BJ (cell line): ENCODE data around the gene OR1D2. TPM values are rescaled to one million over a fixed set of nuclear protein-coding genes. Genes with fewer than 3 reads are reported as not detected.

Experiments
- CTCF ChIA-PET: fragments of 350-600 bp; formaldehyde crosslinking; extraction: SDS; loops from one replicate; lab custom pipeline; 2021; ENCODE audit warnings: antibody characterized with exemption, inconsistent platforms; lab: Yijun Ruan, JAX
- POLR2A ChIA-PET: fragments of 300-600 bp; sonication (Branson Sonifier 250); formaldehyde crosslinking; extraction: SDS; loops from one replicate; lab custom pipeline; 2021; ENCODE audit warnings: antibody characterized with exemption; lab: Charles Lee
- DNase-seq: peaks from one replicate; pipeline ENCODE4 v3.0.0-alpha.2; 2011; ENCODE audit warnings: low read depth
- H3K27me3 ChIP-seq: 2 replicates; pipeline ENCODE4 v1.6.0; 2011; ENCODE audit warnings: low read length; ENCODE audit not compliant: control insufficient read depth, insufficient read depth
- H3K36me3 ChIP-seq: 2 replicates; pipeline ENCODE4 v1.5.1; 2011; ENCODE audit warnings: low read length; ENCODE audit not compliant: control insufficient read depth, insufficient read depth
- H3K4me3 ChIP-seq: 2 replicates; pipeline ENCODE4 v1.5.1; 2011; ENCODE audit warnings: low read depth, mild to moderate bottlenecking, control low read depth, low read length
- polyA plus RNA-seq: library from polyadenylated mRNA; depleted of rRNA; stranded (reverse); fragments of >200 nt; gene quantifications from 2 replicates; pipeline ENCODE4 v1.2.3, GENCODE V29; 2011
- TF ChIP-seq, protein P1 (sequence below): IDR thresholded peaks from 2 replicates; pipeline ENCODE4 v1.5.1; 2011; ENCODE audit warnings: low read depth, mild to moderate bottlenecking, control low read depth, inconsistent platforms, low read length, moderate library complexity; ENCODE audit not compliant: insufficient read depth

Gene OR1D2
- polyA plus RNA-seq, 1 experiment, result not detected

DNA sequence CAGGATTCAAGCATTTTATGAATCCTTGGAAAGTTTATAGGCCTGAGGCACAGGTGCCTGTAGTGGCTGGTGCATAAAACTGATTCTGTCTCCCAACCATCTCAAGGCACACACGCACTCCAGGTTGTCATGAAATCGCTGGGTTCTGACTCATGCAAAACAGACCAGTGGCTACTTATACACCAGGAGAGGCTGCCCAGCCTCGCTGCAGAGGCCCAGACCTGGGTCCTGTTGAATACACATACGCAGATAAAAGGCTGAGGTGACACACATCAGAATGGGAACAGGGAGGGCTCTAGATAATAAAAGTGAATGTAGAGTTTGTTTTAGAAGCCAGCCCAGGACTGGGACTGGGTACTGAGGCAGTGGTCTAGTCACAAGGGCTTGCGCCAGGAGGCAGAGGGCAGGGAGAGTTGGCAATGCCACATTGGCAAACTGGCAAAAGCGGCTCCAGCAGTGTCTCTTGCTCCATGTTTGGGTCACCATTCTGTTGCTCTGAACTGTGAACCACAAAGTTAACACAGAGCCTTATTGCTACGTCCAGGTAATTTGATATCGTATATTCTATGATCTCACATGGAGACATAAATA, 54.4 kb downstream of the OR1D2 start:
- peak overlapping the region; percentile 89 for H3K4me3 ChIP-seq
- TF ChIP-seq, protein P1, sequence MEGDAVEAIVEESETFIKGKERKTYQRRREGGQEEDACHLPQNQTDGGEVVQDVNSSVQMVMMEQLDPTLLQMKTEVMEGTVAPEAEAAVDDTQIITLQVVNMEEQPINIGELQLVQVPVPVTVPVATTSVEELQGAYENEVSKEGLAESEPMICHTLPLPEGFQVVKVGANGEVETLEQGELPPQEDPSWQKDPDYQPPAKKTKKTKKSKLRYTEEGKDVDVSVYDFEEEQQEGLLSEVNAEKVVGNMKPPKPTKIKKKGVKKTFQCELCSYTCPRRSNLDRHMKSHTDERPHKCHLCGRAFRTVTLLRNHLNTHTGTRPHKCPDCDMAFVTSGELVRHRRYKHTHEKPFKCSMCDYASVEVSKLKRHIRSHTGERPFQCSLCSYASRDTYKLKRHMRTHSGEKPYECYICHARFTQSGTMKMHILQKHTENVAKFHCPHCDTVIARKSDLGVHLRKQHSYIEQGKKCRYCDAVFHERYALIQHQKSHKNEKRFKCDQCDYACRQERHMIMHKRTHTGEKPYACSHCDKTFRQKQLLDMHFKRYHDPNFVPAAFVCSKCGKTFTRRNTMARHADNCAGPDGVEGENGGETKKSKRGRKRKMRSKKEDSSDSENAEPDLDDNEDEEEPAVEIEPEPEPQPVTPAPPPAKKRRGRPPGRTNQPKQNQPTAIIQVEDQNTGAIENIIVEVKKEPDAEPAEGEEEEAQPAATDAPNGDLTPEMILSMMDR, result no peak
- ChIA-PET POLR2A (no interaction called here), CTCF (interaction anchor here (1.6 to 1.8 kb wide), 2 partner anchors 9 to 598 kb away, joined by 11 to 14 read pairs; no protein-coding TSS in a partner anchor)
- no peak for DNase-seq
- no peaks in the 10 kb centered on the region for H3K36me3 ChIP-seq
- H3K27me3 ChIP-seq, result no peaks in the 10 kb centered on the region

GRCh38 chr17:3048727-3049471, 55.3 kb downstream of the OR1D2 start:
- Histone ChIP-seq H3K27me3 (no peaks in the 10 kb centered on the region), H3K4me3 (peak overlapping the region; percentile 89), H3K36me3 (no peaks in the 10 kb centered on the region)
- peak; percentile 96 for DNase-seq
- CTCF ChIA-PET, result interaction anchor here (0.7 to 1.8 kb wide), 17 partner anchors 8 to 839 kb away, joined by 3 to 15 read pairs (median 5); partner anchors contain the start of gene SHPK
- POLR2A ChIA-PET, result interaction anchor here (0.8 kb wide), 1 partner anchor 486 kb away, joined by 4 read pairs; no protein-coding TSS in a partner anchor
- TF ChIP-seq, protein P1, result peak; percentile 84

DNA sequence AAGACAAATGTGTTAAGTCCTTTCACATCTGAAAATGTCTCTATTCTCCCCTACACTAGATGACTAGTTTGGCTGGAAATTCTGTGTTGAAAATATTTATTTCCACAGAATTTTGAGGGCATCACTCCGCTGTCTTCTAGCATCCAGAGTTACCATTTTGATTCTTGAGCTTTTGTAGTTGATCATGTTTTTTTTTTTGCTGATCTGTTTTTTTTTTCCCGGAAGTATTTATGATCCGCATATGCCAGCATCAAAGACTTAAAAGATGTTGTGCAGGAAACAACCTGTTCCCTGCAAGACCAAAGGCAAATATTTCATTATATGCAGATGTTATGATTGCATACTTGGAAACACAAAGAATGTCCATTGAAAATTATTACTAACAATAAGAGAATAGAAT, 57.5 kb downstream of the OR1D2 start:
- no peak overlapping the region for H3K4me3 ChIP-seq
- no peaks in the 10 kb centered on the region for H3K27me3 ChIP-seq
- DNase-seq, result no peak
- ChIA-PET CTCF (interaction anchor here (0.9 kb wide), 1 partner anchor 601 kb away, joined by 3 read pairs; no protein-coding TSS in a partner anchor), POLR2A (no interaction called here)
- no peaks in the 10 kb centered on the region for H3K36me3 ChIP-seq
- TF ChIP-seq, protein P1, result no peak

DNA sequence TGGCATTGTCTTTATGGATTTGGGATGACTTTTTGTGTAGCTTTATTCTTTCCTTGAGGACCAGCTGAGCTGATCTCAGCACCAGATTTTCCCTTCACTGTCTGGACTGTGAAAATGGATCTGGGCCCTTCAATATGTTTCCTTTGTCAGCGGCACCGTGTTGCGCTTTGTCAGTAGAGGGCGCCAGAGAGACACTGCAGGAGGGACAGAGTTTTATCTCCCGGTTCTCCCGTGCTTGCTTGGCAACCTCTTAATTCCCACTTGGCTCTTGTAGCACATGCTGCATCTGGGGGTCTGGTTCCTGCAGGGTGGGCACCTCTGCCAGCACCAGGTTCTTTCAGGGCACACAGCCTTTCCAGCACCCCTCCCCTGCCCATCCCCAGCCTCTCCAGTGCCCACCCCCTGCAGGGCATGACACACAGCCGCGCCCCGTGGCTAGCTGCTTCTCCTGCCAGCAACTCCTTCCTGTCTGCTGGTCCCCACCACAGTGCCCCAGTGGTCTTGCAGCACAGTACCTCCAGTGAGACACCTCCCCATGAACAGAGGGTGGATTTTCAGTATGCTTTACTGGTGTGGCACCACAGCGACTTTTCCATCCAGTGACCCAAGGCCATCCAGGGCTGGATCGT, 60.4 kb downstream of the OR1D2 start:
- POLR2A ChIA-PET, result no interaction called here
- no peak for DNase-seq
- Histone ChIP-seq H3K4me3 (no peak overlapping the region), H3K36me3 (no peaks in the 10 kb centered on the region), H3K27me3 (no peaks in the 10 kb centered on the region)
- TF ChIP-seq, protein P1, result no peak
- CTCF ChIA-PET, result interaction anchor here (0.7 kb wide), 1 partner anchor 1049 kb away, joined by 5 read pairs; no protein-coding TSS in a partner anchor

- TF ChIP-seq, protein P1, result no peak
- Histone ChIP-seq H3K27me3 (no peaks in the 10 kb centered on the region), H3K36me3 (no peaks in the 10 kb centered on the region), H3K4me3 (no peak overlapping the region)
- DNase-seq, result no peak
- POLR2A ChIA-PET, result no interaction called here
- CTCF ChIA-PET, result interaction anchor here (2.7 kb wide), 1 partner anchor 8 kb away, joined by 11 read pairs; no protein-coding TSS in a partner anchor
These were observed 63.3 kb downstream of the OR1D2 start for GRCh38 chr17:3040882-3041281.
